Brain pericyte (primary cell): ENCODE results near the gene MELK.
A peak's percentile ranks its signal among the peaks of the same experiment; 100 is the strongest.
"Not testable (repeated sequence)": the region's sequence is repeated elsewhere in the genome, so short reads cannot be mapped to it uniquely, and the experiment has no call there.

Experiments used
- DNase-seq: peaks from one replicate; pipeline ENCODE4 v3.0.0-alpha.2; 2012; ENCODE audit warnings: low read depth, low spot score

MELK gene

DNA sequence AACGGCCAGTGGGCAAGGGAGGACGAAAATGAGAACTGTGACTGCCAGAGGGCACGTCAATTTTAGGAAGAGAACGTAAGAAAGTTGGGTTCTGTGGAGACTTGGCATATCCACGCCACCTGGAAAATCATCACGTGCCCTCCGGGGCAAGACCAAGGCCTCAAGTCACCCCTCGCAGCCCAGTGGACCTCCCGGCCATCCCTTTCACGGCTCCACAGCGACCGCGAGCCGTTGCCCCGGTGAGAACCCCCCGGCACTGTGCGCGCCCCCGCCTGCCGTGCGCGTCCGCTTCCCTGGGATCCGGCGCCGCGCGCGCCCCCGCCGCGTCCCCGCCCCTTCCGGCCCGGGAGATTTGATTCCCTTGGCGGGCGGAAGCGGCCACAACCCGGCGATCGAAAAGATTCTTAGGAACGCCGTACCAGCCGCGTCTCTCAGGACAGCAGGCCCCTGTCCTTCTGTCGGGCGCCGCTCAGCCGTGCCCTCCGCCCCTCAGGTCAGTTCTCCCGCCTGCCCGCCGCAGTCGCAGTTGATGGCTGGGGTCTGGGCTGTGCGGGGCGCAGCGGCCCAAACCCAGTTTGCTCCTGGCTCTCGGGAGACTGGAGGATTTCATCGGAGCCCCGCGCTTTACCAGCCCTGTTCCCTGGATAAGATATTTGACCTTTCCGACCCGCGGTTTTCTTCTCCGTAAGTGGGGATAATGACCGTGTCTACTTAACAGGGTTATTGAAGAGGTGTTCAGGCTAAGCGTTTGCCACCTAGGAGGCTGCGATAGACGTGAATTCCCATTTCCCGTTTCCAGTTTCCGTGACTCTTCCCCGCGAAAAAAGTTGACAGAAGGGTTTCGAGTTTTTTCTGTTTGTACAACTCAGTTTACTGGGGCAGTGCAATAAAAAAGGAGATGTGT lies at the start of gene MELK:
Gene MELK, plus strand, starts transcription at position 381 of the 904 bp plus-strand sequence. CDS start 8,787 bp downstream, outside the sequence.
- peak; percentile 34 for DNase-seq

DNA sequence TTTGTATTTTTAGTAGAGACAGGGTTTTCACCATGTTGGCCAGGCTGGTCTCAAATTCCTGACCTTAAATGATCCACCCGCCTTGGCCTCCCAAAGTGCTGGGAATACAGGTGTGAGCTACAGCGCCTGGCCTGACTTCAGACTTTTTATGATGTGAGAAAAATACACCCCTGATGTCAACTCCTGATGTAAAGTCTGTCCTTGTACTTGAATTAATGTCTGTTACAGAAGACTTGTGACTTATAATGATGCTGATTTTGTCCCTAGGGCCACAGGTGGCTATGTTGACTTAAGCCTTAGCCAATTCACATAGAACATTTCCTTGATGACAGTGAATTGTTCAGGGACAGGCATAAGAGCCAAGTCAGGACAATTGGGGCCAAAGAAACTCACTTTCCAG lies 42.5 kb upstream of the MELK start:
- DNase-seq, result no peak

DNA sequence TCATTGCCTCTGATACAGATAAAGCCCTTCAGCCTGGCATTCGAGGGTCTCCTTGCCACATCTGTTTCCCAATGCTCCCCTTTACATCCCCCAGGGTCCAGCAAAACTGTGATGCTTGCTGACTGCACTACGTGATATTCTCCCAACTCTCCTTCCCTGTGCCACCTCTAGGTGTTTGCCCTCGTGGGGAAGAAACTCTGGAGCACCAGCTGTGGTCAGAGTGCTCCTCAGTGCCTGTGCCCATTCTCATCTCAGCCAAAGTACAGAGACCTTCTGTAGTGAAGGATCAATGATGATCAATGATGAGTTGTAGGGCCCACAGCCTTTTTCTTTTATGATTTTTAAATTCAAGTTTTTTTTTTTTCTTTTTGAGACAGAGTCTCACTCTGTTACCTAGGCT lies 40.3 kb upstream of the MELK start:
- no peak for DNase-seq

DNA sequence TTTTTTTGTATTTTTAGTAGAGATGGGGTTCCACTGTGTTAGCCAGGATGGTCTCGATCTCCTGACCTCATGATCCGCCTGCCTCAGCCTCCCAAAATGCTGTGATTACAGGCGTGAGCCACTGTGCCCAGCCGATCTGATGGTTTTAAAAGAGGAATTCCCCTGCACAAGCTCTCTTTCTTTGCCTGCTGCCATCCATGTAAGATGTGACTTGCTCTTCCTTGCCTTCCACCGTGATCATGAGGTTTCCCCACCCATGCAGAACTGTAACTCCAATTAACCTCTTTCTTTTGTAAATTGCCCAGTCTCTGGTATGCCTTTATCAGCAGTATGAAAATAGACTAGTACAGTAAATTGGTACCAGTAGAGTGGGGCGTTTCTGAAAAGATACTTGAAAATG lies 39.0 kb upstream of the MELK start:
- not testable (repeated sequence) for DNase-seq

DNA sequence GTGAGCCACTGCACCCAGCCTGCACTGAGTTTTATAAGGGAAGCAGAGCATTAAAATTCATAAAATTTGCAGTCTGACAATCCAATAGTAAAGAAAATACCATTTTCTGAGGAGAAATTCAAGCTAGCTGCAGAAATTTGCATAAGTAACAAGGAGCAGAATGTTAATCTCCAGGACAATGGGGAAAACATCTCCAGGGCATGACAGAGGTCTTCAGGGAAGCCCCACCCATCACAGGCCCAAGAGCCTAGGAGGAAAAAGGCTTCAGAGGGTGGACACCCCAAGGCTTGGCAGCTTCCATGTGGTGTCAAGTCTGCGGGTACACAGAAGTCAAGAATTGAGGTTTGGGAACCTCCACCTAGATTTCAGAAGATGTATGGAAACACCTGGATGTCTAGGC lies 37.6 kb upstream of the MELK start:
- no peak for DNase-seq

DNA sequence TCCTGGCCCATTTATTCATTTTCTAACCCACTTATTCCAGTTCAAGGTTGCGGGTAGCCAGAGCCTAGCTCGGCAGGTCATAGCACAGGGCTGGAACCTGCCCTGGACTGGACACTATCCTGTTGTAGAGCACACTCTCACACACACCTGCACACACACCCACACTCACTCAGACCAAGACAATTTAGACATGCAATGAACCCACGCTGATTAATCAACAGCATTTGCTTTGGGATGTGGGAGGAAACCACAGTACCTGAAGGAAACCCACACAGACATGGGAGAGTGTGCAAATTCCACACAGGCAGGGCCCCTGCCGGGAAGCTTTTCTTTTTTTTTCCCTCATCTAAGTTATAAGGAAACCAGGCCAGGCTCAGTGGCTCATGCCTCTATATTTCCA lies 34.8 kb upstream of the MELK start:
- no peak for DNase-seq

DNA sequence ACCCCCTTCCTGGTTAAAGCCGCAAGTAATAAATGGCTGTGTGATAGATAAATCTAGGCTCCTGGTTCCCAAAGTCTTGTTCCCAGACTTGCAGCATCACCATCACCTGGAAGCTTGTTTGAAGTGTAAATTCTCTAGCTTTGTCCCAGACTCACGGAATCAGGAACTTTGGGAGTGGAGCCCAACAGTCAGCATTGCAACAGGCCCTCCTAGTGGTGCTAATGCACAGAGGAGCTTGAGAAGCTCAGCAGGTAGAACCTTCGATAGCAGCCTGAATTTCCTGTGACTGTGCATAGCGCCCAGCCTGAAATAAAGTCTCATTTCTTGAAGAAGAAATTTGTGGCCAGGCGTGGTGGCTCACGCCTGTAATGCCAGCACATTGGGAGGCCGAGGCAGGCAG lies 30.3 kb upstream of the MELK start:
- no peak for DNase-seq

DNA sequence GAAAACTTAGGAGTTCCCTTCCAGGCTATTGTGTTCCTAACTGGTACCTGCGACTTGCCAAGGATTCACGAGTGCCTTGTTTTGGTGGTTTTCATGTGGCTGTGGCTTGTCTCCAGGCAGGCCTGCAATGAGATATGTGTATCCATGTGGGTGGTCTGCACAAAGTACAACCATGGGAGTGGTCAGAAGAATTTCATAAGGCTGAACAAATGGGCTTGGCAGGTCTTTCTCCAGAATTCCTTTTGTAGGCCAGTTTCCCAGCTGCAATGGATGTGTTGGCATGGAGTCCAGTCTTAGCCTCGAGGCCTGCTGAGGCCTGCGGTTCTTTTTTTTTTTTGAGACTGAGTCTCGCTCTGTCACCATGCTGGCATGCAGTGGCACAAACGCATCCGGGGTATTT lies 28.8 kb upstream of the MELK start:
- DNase-seq, result no peak

DNA sequence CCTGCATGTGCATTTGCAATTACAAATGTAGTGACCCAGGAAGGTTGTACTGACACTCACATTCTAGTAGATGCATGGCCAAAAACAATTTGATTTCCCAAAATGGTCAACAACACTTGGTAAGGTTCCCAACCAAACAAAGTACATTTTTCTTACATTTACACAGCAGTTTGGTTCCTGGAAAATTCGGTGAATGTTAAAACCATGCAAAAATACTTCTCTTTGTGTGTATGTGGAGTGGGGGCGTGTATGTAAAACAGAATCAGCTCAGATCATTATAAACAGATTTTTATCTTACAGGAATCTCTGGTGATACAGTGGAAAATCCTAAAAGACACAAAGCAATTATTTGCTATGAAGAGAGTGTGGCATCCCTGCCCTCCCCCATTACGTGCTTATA lies 25.1 kb upstream of the MELK start:
- no peak for DNase-seq

DNA sequence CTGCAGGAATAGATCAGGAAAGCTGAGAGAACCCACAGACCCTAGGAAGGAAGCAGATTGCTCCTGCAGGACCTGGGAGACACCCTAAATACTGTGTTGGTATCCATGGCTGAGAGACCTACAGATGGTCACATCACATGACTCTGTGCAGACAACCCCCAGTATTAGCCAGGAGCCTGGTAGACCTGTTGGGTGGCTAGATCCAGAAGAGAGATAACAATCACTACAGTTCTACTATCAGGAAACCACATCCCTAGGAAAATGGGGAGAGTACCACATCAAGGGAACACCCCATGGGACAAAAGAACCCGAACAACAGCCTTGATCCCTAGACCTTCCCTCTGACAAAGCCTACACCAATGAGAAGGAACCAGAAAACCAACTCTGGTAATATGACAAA lies 24.2 kb upstream of the MELK start:
- DNase-seq, result no peak

DNA sequence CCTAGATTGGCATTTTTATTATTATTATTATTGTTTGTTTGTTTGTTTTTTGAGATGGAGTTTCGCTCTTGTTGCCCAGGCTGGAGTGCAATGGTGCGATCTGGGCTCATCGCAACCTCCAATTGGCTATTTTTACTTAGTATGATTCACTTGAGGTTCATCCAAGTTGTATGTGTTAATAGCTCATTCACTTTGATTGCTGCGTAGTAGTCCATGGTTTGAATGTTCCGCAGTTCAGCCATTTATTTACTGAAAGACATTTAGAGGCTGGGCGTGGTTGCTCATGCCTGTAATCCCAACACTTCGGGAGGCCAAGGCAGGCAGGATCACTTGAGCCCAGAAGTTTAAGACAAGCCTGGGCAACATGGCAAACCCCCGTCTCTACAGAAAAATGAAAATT lies 22.6 kb upstream of the MELK start:
- DNase-seq, result no peak

DNA sequence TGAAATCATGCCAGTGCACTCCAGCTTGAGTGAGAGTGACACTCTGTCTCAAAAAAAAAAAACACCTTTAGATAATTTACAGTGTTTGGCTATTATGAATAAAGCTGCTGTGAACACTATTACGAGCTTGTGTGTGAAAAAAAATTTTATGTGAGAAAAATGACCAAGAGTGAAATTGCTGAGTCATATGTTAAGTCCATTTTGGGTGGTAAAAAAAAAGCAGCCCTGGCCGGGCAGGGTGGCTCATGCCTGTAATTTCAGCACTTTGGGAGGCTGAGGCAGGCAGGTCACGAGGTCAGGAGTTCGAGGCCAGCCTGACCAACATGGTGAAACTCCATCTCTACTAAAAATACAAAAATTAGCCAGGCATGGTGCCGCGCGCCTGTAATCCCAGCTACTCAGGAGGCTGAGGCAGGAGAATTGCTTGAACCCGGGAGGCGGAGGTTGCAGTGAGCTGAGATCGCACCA lies 22.0 kb upstream of the MELK start:
- DNase-seq, result not testable (repeated sequence)

DNA sequence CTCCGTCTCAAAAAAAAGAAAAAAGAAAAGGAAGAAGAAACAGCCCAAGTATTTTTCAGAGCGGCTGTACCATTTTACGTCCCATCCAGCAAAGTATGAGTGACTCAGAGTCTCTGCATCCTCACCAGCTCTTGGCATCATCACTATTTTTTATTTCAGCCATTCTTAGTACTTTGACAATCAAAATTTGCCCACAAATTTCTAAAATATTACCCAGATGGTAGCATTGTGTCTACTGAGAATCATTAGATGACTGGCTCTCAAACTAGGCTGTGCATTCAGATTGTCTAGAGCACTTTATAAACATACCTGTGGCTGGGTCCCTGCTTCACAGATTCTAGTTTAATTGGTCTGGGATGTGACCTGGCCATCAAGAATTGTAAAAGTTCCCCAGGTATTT lies 21.6 kb upstream of the MELK start:
- DNase-seq, result no peak

DNA sequence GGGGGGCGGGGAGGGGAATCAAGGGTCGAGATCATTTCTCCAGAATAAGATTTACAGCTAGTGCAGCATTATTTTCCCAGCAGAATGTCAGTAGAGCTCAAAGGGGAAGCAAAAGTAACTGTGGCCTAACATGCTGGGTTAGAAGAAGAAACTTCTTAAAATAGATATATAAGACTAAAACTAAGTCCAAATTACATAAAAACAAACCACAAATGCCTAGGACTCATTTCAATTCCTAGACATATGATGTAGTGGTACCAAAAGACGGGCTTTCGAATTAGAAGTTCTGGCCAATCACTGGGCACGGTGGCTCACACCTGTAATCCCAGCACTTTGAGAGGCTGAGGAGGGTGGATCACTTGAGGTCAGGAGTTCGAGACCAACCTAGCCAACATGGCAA lies 20.8 kb upstream of the MELK start:
- DNase-seq, result no peak

DNA sequence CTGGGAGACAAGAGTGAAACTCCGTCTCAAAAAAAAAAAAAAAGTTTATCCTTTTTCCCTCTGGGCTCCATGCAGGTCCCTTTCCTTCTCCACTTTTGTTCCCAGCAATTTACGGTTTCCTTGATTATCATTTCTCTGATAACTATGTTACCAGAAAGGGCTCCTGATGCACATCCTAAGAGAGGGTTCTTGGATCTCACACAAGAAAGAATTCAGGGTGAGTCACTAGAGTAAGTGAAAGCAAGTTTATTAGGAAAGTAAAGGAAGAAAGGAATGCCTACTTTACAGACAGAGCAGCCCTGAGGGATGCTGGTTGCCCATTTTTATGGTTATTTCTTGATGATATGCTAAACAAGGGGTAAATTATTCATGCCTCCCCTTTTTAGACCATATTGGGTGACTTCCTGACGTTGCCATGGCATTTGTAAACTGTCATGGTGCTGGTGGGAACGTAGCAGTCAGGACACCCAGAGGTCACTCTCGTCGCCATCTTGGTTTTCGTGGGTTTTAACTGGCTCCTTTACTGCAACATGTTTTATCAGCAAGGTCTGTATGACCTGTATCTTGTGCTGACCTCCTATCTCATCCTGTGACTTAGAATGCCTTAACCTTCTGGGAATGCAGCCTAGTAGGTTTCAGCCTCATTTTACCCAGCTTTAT lies 13.5 kb upstream of the MELK start:
- no peak for DNase-seq

DNA sequence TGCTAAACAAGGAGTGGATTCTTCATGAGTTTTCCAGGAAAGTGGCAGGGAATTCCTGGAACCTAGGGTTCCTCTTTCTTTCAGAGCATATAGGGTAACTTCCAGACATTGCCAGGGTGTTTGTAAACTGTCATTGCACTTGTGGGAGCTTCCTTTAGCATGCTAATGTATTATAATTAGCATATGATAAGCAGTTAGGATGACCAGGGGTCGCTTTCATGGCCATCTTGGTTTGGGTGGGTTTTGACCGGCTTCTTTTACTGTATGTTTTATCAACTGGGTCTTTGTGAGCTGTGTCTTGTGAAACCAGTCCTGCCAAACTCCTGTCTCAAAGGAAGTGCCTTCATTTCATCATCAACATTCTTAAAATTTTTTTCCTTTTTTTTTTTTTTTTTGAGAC lies 11.9 kb upstream of the MELK start:
- no peak for DNase-seq

DNA sequence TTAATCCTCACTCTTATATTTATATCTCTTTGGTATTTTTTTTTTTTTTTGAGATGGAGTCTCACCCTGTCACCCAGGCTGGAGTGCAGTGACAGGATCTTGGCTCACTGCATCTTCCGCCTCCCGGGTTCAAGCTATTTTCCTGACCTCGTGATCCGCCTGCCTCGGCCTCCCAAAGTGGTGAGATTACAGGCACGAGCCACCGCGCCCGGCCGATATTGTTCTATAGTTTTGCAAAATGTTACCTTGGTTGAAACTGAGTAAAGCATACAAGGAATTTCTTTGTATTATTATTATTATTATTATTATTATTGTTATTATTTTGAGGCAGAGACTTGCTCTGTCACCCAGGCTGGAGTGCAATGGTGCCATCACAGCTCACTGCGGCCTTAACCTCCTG lies 9.9 kb upstream of the MELK start:
- DNase-seq, result not testable (repeated sequence)

DNA sequence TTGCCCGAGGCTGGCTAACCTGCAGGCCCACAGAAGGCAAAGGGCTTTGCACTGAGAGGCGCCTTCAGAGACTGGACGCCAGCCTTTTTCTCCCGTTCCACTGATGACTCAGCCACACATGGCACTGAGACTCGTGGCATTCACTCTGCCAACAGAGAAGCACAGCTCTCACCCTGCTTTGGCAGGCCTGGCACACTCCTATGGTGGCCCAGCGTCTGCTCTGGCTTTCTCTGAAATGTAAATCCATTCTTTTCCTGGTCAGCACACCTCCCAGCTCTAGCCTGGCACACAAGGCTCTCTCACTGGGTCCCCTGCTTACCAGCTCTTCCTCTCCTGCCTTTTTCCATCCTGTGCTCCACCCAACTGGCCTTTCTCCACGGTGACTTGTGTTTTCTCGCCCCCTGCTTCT lies 5.9 kb upstream of the MELK start:
- no peak for DNase-seq

DNA sequence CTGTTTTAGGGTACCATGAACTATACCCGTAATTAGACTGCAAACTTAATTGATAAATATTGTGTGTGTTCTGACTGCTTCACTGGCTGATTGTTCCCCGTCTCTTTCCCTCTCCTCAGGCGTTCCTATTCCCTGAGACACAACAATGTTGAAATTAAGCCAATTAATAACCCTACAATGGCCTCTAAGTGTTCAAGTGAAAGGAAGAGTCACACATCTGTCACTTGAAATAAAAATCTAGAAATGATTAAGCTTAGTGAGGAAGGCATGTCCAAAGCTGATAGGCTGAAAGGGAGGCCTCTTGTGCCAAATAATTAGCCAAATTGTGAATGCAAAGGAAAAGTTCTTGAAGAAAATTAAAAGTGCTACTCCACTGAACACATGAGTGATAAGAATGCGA lies 4.0 kb upstream of the MELK start:
- DNase-seq, result not testable (repeated sequence)

DNA sequence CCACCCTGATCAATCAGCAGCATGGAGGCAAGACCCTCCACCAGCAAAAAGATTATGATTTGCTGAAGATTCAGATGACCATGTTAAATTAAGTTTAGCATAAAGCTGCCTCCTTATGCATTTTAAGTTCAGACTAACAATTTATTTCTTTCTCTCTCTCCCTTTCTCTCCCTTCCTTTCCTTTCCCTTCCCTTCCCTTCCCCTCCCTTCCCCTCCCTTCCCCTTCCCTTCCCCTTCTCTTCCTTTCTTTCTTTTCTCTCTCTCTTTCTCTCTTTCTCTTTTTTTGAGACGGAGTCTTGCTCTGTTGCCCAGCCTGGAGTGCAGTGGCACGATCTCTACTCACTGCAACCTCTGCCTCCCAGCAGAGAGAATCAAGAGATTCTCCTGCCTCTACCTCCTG lies 1.4 kb upstream of the MELK start:
- DNase-seq, result no peak

DNA sequence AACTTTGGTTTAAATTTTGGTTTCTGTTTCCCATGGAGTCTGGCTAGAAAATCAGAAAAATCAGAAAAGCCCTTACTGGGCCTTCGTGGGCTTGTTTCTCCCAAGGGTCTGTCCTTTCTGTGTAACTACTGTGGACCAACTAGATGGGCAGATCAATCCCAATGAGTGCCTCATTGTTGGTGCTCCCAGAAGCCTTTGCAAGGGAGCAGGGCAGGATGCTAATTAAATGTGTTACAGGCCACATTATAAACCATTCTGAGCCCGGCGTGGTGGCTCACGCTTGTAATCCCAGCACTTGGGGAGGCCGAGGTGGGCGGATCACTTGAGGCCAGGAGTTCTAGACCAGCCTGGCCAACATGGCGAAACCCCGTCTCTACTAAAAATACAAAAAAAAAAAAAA lies 1.4 kb downstream of the MELK start:
- DNase-seq, result not testable (repeated sequence)

DNA sequence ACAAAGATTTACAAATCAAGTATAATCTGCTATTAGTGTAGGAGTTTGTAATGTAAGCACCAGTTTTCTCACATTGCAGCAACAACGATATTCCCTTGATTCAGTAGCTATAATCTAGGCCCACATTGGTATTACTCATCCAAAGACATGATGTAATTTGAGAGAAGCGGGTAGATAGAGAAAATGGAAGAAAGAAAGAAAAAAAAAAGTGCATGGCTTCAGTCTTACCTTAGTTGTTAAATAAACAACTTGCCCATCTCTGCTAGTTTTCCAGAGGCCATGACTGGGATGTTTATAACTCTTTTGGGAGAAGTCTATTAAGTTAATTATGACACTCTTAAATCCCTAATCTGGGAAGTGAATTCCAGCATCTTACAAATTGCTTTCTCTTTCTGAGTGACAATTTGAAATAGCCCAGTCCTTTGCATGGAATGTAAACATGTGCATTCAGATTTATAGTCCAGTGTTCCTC lies 2.8 kb downstream of the MELK start:
- no peak for DNase-seq

DNA sequence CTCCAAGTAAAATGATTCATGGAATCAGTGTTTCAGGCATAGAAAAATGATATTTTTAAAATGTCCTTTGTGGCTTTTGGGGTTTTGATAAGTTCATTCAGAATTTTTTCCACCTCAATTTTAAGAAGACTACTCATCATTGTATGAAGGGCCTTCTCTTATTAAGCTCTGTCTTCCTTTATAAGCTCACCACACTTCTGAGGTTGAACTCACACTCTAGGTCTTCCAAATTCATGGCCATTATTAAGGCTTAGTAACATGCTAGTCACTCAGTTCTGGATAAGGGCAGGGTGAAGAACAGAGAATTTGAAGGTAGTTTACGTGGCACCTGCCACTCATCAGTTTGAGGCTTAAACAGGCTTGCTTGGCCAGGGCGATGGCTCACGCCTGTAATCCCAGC lies 4.2 kb downstream of the MELK start:
- DNase-seq, result no peak
